Trophoblast cell (in vitro differentiated cells and primary cell): Measurements from ENCODE around the gene TK2.
A peak's percentile ranks its signal among the peaks of the same experiment; 100 is the strongest.

Source experiments
- DNase-seq, 2 donors: peaks; one replicate each; pipeline ENCODE4 v3.0.0-alpha.2; 2016
- H2AFZ ChIP-seq: 2 replicates; pipeline ENCODE4 v1.6.1; 2013; ENCODE audit warnings: low read length, moderate library complexity, mild to moderate bottlenecking; ENCODE audit not compliant: insufficient read depth, poor library complexity
- H2AK5ac ChIP-seq: 2 replicates; pipeline ENCODE4 v1.6.1; 2013; ENCODE audit warnings: mild to moderate bottlenecking, low read length
- H2BK120ac ChIP-seq: 2 replicates; pipeline ENCODE4 v1.6.1; 2013; ENCODE audit warnings: low read length, mild to moderate bottlenecking, moderate library complexity; ENCODE audit not compliant: insufficient read depth, poor library complexity
- H2BK12ac ChIP-seq: 2 replicates; pipeline ENCODE4 v1.6.1; 2013; ENCODE audit warnings: mild to moderate bottlenecking, low read length, moderate library complexity
- H2BK5ac ChIP-seq: 2 replicates; pipeline ENCODE4 v1.6.1; 2013; ENCODE audit warnings: low read length, low read depth, moderate library complexity, mild to moderate bottlenecking; ENCODE audit not compliant: poor library complexity
- H3K14ac ChIP-seq: 2 replicates; pipeline ENCODE4 v1.6.1; 2013; ENCODE audit warnings: mild to moderate bottlenecking, low read length
- H3K18ac ChIP-seq: 2 replicates; pipeline ENCODE4 v1.6.1; 2013; ENCODE audit warnings: mild to moderate bottlenecking, low read length
- H3K23ac ChIP-seq: 2 replicates; pipeline ENCODE4 v1.6.1; 2013; ENCODE audit warnings: low read length
- H3K27ac ChIP-seq: 2 replicates; pipeline ENCODE4 v1.5.1; 2013; ENCODE audit warnings: low read depth, mild to moderate bottlenecking, inconsistent platforms, low read length, moderate library complexity
- H3K27me3 ChIP-seq: 2 replicates; pipeline ENCODE4 v1.6.1; 2013; ENCODE audit warnings: inconsistent platforms, mild to moderate bottlenecking, low read length, moderate library complexity; ENCODE audit not compliant: insufficient read depth
- H3K36me3 ChIP-seq, 2 experiments: 1 replicate in 1 of 2; 2 replicates in 1 of 2; pipeline ENCODE4 v1.6.1; 2013; ENCODE audit warnings: low read length in 2 of 2, mild to moderate bottlenecking in 2 of 2, moderate library complexity in 1 of 2; ENCODE audit not compliant: insufficient read depth in 2 of 2, control insufficient read depth in 1 of 2
- H3K4ac ChIP-seq: 2 replicates; pipeline ENCODE4 v1.6.1; 2013; ENCODE audit warnings: low read depth, mild to moderate bottlenecking, low read length, moderate library complexity
- H3K4me1 ChIP-seq, 2 experiments: 1 replicate in 1 of 2; 2 replicates in 1 of 2; pipeline ENCODE4 v1.6.1; 2013; ENCODE audit warnings: low read length in 2 of 2, mild to moderate bottlenecking in 2 of 2, moderate library complexity in 1 of 2; ENCODE audit not compliant: insufficient read depth in 2 of 2, control insufficient read depth in 1 of 2
- H3K4me2 ChIP-seq: 2 replicates; pipeline ENCODE4 v1.6.1; 2013; ENCODE audit warnings: inconsistent platforms, mild to moderate bottlenecking, low read length, moderate library complexity
- H3K4me3 ChIP-seq: 2 replicates; pipeline ENCODE4 v1.5.1; 2013; ENCODE audit warnings: mild to moderate bottlenecking, low read depth, low read length, inconsistent platforms
- H3K79me1 ChIP-seq: one replicate; pipeline ENCODE4 v1.6.1; 2013; ENCODE audit warnings: low read length
- H3K79me2 ChIP-seq: 2 replicates; pipeline ENCODE4 v1.6.1; 2013; ENCODE audit warnings: low read length, mild to moderate bottlenecking; ENCODE audit not compliant: control insufficient read depth, insufficient read depth, poor library complexity
- H3K9ac ChIP-seq: 2 replicates; pipeline ENCODE4 v1.6.1; 2013; ENCODE audit warnings: mild to moderate bottlenecking, low read length
- H3K9me3 ChIP-seq: 2 replicates; pipeline ENCODE4 v1.6.1; 2013; ENCODE audit warnings: low read depth, mild to moderate bottlenecking, control low read depth, inconsistent platforms, low read length; ENCODE audit not compliant: insufficient read depth
- H4K12ac ChIP-seq: 2 replicates; pipeline ENCODE4 v1.6.1; 2013; ENCODE audit warnings: low read depth, mild to moderate bottlenecking, low read length, moderate library complexity
- H4K8ac ChIP-seq: 2 replicates; pipeline ENCODE4 v1.6.1; 2013; ENCODE audit warnings: low read depth, mild to moderate bottlenecking, low read length, moderate library complexity
- H4K91ac ChIP-seq: one replicate; pipeline ENCODE4 v1.6.1; 2013; ENCODE audit warnings: low read depth, mild to moderate bottlenecking, low read length, moderate library complexity
- WGBS: extraction: QIAGEN DNeasy Blood & Tissue Kit; methylation state at CpG from one replicate; pipeline ENCODE4 v1.1.7; 2013; ENCODE audit warnings: missing lambda C conversion rate; ENCODE audit not compliant: insufficient read length, insufficient coverage; ENCODE audit errors: extremely low coverage; 5-methylcytosine and 5-hydroxymethylcytosine counted together

TK2 gene

GRCh38 chr16:66581246-66581952 is 31.5 kb upstream of the TK2 start:
- peaks cover 2% of the 10 kb centered on the region for H3K27me3 ChIP-seq
- H2AK5ac ChIP-seq = no peak overlapping the region
- peaks cover 4 to 5% of the 10 kb centered on the region in 2 experiments for H3K4me1 ChIP-seq
- H4K8ac ChIP-seq = no peak overlapping the region
- H3K14ac ChIP-seq = no peak overlapping the region
- no peak overlapping the region for H3K4ac ChIP-seq
- H2AFZ ChIP-seq = no peak overlapping the region
- no peak for DNase-seq
- no peak overlapping the region for H4K12ac ChIP-seq
- no CpG with 5 or more reads among the region's 3 CpGs for WGBS
- H3K79me1 ChIP-seq = no peaks in the 10 kb centered on the region
- no peak overlapping the region for H3K27ac ChIP-seq
- H3K4me3 ChIP-seq = no peak overlapping the region
- no peaks in the 10 kb centered on the region for H3K36me3 ChIP-seq
- H3K79me2 ChIP-seq = no peaks in the 10 kb centered on the region
- no peak overlapping the region for H2BK5ac ChIP-seq
- H2BK120ac ChIP-seq = no peak overlapping the region
- H3K18ac ChIP-seq = no peak overlapping the region
- H2BK12ac ChIP-seq = no peak overlapping the region
- H3K9me3 ChIP-seq = no peaks in the 10 kb centered on the region
- H3K9ac ChIP-seq = no peak overlapping the region
- no peak overlapping the region for H3K23ac ChIP-seq
- H3K4me2 ChIP-seq = no peak overlapping the region
- H4K91ac ChIP-seq = no peak overlapping the region

- Histone ChIP-seq H3K18ac (no peak overlapping the region), H3K23ac (no peak overlapping the region), H3K9me3 (no peaks in the 10 kb centered on the region), H3K36me3 (no peaks in the 10 kb centered on the region), H2BK120ac (no peak overlapping the region), H3K79me2 (no peaks in the 10 kb centered on the region), H2AFZ (no peak overlapping the region), H4K91ac (no peak overlapping the region), H3K27ac (no peak overlapping the region), H2BK12ac (no peak overlapping the region), H3K27me3 (peaks cover 2% of the 10 kb centered on the region), H3K4me1 (peaks cover 4 to 5% of the 10 kb centered on the region in 2 experiments), H3K4ac (no peak overlapping the region), H4K12ac (no peak overlapping the region), H4K8ac (no peak overlapping the region), H3K14ac (no peak overlapping the region), H3K4me2 (no peak overlapping the region), H3K9ac (no peak overlapping the region), H2BK5ac (no peak overlapping the region), H3K4me3 (no peak overlapping the region), H2AK5ac (no peak overlapping the region), H3K79me1 (no peaks in the 10 kb centered on the region)
- no CpG with 5 or more reads among the region's 4 CpGs for WGBS
- peak; percentile 9 to 56 for DNase-seq
Measured at GRCh38 chr16:66580605-66581209, 30.8 kb upstream of the TK2 start.

GRCh38 chr16:66578651-66579531 is 29.0 kb upstream of the TK2 start, which contains the start of gene CMTM2:
Gene CMTM2, plus strand, starts transcription at chr16:66579463. Its CDS starts 145 bp downstream, at chr16:66579608.
- Histone ChIP-seq H3K14ac (no peak within 1 kb of the TSS), H2BK12ac (no peak within 1 kb of the TSS), H4K8ac (no peak within 1 kb of the TSS), H3K27me3 (peaks cover 2% of the 10 kb centered on the region), H3K23ac (no peak within 1 kb of the TSS), H3K9ac (no peak within 1 kb of the TSS), H3K4me3 (no peak within 1 kb of the TSS), H2AK5ac (no peak within 1 kb of the TSS), H4K91ac (no peak within 1 kb of the TSS), H3K4me1 (peaks cover 4 to 5% of the 10 kb centered on the region in 2 experiments), H3K4me2 (no peak within 1 kb of the TSS), H3K4ac (no peak within 1 kb of the TSS), H2BK120ac (no peak within 1 kb of the TSS), H3K79me1 (no peaks in the 10 kb centered on the region), H2AFZ (no peak within 1 kb of the TSS), H3K18ac (no peak within 1 kb of the TSS), H3K36me3 (no peaks in the 10 kb centered on the region), H4K12ac (no peak within 1 kb of the TSS), H3K79me2 (no peaks in the 10 kb centered on the region), H3K9me3 (no peaks in the 10 kb centered on the region), H2BK5ac (no peak within 1 kb of the TSS), H3K27ac (no peak within 1 kb of the TSS)
- no peak for DNase-seq
- no CpG with 5 or more reads among the region's 77 CpGs for WGBS

DNA sequence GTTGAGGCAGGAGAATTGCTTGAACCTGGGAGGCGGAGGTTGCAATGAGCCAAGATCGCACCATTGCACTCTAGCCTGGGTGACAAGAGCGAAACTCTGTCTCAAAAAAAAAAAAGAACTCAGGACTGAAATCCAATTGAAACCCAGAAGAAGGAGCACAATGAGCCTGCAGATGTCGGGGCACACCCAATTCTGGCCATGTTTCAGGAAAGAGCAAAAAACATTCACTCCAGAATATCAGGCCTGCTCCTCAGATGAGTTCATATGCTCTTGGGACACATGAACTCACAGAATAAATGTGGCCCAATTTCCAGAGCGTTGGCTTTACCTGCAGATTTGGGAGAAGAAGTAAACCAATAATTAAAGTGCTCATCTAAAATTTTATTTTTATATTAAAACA is 26.4 kb upstream of the TK2 start:
- no CpG with 5 or more reads among the region's 5 CpGs for WGBS
- Histone ChIP-seq H3K4ac (no peak overlapping the region), H3K79me2 (no peaks in the 10 kb centered on the region)

More for the DNA sequence above, 26.4 kb upstream of the TK2 start:
- Histone ChIP-seq H3K9me3 (no peaks in the 10 kb centered on the region), H3K14ac (no peak overlapping the region), H3K23ac (no peak overlapping the region), H4K91ac (no peak overlapping the region), H4K12ac (no peak overlapping the region), H2AK5ac (no peak overlapping the region), H2AFZ (no peak overlapping the region), H4K8ac (no peak overlapping the region), H3K4me1 (peaks cover 4 to 5% of the 10 kb centered on the region in 2 experiments), H3K4me3 (no peak overlapping the region), H2BK120ac (no peak overlapping the region), H3K27me3 (peaks cover 2% of the 10 kb centered on the region), H3K9ac (no peak overlapping the region), H3K4me2 (no peak overlapping the region), H3K79me1 (no peaks in the 10 kb centered on the region), H3K36me3 (no peaks in the 10 kb centered on the region), H2BK12ac (no peak overlapping the region), H3K27ac (no peak overlapping the region), H3K18ac (no peak overlapping the region), H2BK5ac (no peak overlapping the region)
- no peak for DNase-seq
